GM21723 (cell line): ENCODE results near the gene RELCH.
A peak's percentile ranks its signal among the peaks of the same experiment; 100 is the strongest.
"Not testable (repeated sequence)": the region's sequence is repeated elsewhere in the genome, so short reads cannot be mapped to it uniquely, and the experiment has no call there.

Experiments
- ATAC-seq: cut with Tn5 transposase; IDR thresholded peaks from one replicate; pipeline ENCODE4 v1.9.1; 2021; ENCODE audit warnings: mild to moderate bottlenecking, moderate library complexity; ENCODE audit not compliant: unreplicated experiment

The RELCH gene

DNA sequence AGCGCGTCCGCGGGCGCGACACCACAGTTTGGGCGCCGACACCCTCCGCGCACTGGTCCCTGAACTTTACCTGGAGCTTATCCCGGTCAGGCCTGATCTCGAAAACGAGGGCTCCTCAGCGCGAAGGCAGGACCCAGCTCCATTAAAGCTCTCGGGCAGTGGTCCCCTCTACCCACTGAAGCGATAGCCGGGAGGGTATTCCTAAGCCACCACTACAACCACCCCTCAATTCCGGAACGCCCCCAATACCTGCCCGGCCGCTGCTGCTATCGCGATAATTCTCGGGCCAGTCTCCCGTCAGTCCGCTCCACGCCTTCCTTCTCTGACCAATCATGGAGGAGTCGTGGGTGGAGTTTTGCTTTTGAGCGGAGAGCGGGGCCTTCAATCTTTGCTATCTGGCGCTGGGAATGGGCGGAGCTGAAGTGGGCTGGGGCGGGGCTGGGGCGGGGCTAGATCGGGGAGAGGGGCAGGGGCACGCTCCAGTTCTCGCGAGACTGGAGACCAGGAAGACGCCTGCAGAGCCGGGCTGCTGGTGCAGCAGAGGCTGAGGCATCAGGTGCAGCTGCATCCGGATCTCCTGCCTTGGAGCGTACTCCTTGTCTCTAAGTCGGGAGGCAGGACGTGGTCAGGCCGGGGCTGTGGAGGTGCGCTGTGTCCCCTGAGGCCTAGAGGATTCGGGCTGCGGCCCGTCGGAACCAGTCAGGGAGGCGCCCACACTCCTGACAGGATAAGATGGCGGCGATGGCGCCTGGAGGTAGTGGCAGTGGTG is at the start of gene RELCH, which contains the start of gene PIGN:
Gene RELCH (plus strand): TSS at position 482 of the 769 bp plus-strand sequence. CDS start 251 bp downstream, at position 733.
Gene PIGN (minus strand): TSS at position 283 of the 769 bp plus-strand sequence. CDS start 25,703 bp downstream, outside the sequence.
- peak; percentile 92 for ATAC-seq

- ATAC-seq = no peak
These were observed 48.4 kb upstream of the RELCH start for GRCh38 chr18:62138461-62139235.

- no peak for ATAC-seq
These were observed 46.8 kb upstream of the RELCH start for GRCh38 chr18:62140259-62140658.

DNA sequence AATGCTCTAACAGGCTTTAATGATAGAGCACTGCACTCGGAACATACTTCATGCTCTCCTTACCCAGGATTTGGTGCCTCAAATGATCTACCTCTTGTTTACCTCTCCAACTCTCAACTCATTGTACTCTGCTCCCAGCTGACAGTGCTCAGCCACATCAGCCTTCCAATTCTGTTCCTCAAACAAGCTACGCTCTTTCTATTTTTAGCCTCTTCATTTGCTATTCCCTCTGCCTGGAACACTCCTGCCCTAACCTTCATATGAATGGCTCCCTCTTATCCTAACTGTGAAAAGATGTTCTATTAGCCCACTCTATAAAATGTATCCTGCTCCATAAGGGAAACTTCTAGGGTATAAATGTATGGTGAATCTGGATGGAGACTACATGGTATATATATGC is 42.7 kb upstream of the RELCH start:
- ATAC-seq = no peak

DNA sequence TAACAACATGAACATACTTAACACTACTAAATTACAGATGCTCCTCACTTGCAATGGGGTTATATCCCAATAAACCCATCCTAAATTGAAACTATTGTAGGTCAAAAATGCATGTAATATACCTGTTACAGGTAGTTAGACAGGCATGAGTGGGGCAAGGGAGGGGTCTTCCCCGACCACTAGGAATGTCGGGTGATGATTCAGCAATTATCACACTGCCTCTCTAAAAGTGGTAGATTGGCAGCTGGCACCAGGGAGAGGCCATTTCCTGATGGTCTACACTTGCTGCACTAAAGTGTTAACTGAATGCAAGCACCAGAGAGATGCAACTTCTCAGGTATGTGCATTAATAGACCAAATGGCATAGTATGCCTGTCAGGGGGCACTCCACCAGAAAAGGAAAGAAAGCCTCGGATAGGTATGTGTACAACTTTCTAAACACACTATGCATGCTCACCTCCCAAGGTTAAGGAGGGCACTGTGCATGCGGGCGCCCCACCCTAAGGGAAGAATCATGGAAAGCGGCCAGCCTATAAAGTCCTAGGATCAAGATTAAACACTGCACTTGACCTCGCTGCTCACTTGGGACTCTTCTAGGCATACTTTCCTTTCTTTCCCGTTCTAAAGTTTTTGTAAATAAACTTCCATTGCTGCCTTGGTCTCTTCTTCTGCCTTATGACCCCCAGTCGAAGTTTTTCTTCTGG is 35.8 kb upstream of the RELCH start:
- no peak for ATAC-seq

DNA sequence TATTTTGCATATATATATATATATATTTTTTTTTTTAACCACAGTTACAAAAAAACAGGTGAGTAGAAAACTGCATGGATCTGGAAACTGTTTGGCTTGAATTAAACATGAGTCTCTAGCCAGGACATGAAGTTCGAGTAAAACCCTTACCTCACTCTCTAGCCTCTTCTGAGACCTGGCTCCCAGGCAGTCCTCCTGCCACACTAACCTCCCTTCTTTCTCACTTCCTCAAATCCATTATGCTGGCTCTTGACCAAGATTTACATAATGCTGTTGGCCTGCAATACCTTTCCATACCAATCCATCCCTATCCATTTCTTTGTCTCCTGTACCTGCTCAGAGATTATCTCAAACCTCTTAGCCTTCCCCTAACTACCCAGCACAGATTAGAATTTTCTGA is 34.2 kb upstream of the RELCH start:
- peak; percentile 63 for ATAC-seq

- no peak for ATAC-seq
These were observed 29.2 kb upstream of the RELCH start for GRCh38 chr18:62157843-62158242.

GRCh38 chr18:62164310-62164709 is 22.7 kb upstream of the RELCH start:
- no peak for ATAC-seq

DNA sequence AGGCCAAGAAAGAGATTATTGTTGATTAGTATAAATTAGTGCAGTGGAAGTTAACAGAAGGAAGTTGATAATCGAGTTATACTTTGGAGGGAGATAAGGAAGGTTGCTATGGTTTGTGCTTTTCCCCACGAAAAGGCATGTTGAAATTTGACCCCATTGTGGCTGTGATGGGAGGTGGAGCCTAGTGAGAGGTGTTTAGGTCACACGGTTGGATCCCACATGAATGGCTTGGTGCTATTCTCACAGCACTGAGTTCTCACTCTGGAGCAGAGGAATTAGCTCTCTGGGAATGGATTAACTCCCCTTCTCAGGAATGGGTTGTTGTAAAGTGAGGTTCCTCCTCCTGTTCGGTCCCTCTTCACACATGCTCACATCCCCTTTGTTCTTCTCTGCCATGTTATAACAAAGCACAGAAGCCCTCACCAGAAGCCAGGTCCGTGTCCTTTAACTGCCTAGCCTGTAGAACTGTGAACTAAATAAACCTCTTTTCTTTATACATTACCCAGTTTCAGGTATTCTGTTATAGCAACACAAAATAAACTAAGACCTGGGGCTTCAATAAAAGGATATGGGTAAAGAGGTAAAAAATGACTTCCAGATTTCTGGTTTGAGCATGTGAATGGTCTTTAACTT is 22.1 kb upstream of the RELCH start:
- ATAC-seq = no peak

DNA sequence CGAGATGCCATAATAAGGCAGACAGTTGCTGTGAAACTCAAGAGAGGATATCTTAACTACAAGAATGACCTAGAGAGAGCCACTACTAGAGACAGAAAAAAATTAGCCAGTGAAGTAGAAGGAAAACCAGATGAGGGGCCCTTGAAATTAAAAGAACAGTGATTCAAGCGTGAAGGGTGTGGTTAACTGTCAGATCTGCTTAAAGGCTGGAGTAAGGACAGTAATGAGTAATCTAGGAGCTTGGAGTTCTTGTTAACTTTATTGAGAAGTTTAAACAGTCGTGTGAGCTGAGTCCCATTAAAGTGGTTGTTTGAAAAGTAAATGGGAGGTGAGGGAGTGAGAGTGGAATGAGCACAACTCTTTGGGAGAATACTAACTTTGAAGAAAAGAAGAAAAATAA is 21.5 kb upstream of the RELCH start:
- no peak for ATAC-seq

DNA sequence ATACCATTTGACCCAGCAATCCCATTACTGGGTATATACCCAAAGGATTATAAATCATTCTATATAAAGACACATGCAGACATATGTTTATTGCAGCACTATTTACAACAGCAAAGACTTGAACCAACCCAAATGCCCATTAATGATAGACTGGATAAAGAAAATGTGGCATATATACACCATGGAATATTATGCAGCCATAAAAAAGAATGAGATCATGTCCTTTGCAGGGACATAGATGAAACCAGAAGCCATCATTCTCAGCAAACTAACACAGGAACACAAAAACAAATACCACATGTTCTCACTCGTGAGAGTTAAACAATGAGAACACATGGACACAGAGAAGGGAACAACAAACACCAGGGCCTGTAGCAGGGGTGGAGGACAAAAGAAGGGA is 20.5 kb upstream of the RELCH start:
- not testable (repeated sequence) for ATAC-seq

GRCh38 chr18:62170857-62171256 is 16.2 kb upstream of the RELCH start:
- ATAC-seq = no peak

DNA sequence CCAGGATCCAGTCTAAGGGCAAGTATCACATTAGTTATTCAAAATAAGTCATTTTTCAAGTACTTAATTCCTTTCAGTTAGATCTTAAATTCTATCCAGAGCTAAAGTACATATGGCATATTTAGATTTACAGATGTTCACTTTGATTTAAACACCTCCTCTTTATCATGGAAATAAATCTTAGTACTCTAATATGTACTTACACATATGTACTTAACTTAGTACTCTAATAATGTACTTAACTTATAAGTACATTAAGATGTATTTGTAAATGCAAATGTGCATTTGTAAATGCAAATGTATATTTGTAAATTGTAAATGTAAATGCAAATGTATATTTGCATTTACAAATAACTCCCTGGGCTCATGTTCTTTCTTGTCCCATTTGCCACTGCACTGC is 14.8 kb upstream of the RELCH start:
- ATAC-seq = no peak

GRCh38 chr18:62175521-62175920 is 11.5 kb upstream of the RELCH start:
- ATAC-seq = no peak

DNA sequence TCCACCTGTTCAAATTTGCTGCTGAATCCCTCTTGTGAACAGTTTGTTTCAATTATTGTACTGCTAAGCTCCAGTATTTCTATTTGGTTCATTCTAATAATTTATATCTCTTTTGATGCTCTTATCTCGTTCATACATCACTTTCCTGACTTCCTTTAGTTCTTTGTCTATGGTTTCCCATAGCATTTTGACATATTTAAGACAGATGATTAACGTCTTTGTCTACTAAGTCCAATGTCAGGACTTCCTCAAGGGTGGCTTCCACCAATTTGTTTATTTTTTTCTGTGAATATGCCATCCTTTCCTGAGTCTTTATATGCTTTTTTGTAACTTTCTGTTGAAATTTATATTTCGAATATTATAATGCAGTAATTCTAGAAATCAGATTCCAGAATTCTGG is 9.8 kb upstream of the RELCH start:
- ATAC-seq = no peak

DNA sequence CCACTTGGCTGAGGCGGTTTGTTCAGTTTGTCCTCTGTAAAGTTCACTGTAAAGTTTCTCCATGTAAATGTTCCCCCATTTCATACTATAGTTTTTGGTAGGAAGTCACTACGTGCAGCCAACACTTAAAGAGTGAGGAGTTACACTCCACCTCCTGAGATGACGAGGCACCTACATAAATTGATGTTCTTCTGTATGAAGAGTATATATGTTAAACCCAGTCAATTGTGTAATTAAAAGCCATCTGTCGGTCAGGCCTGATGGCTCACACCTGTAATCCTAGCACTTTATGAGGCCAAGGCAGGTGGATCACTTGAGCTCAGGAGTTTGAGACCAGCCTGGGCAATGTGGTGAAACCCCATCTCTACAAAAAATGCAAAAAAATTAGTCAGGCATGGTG is 7.8 kb upstream of the RELCH start:
- ATAC-seq = no peak

DNA sequence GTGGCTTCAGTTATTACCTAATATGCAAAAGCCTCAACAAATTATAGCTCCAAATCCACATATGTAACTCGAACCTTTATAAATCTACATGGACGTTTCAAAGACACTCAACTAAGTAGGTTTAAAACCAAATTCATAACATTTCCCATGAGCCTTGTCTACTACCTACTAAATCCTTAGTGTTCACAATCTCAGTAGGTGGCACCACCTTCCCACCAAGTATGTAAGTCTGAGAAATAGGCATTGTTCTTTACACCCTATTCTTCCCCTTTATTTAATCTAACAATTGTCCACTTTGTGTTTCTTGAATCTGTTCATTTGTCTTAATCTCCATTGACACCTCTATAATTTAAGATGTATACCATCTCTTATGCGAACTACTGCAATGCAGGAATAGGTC is 4.8 kb upstream of the RELCH start:
- ATAC-seq = no peak

GRCh38 chr18:62183578-62184195 is 3.4 kb upstream of the RELCH start:
- ATAC-seq = no peak

- peak; percentile 11 for ATAC-seq
These were observed 619 bp upstream of the RELCH start for GRCh38 chr18:62186499-62186773.

GRCh38 chr18:62187543-62188510 is 772 bp downstream of the RELCH start:
- peak; percentile 20 for ATAC-seq
